ENCODE measurements around the gene GFM2.
"Not testable (repeated sequence)": the region's sequence is repeated elsewhere in the genome, so short reads cannot be mapped to it uniquely, and the experiment has no call there.

GFM2 gene

GRCh38 chr5:74766849-74767578 lies at the start of gene GFM2, which contains the start of gene NSA2:
Gene GFM2, minus strand, starts transcription at chr5:74767117. Its CDS starts 3,375 bp downstream, at chr5:74763742.
Gene NSA2, plus strand, starts transcription at chr5:74767249. Its CDS starts 112 bp downstream, at chr5:74767361.
- DNase-seq: peak; percentile 97

DNA sequence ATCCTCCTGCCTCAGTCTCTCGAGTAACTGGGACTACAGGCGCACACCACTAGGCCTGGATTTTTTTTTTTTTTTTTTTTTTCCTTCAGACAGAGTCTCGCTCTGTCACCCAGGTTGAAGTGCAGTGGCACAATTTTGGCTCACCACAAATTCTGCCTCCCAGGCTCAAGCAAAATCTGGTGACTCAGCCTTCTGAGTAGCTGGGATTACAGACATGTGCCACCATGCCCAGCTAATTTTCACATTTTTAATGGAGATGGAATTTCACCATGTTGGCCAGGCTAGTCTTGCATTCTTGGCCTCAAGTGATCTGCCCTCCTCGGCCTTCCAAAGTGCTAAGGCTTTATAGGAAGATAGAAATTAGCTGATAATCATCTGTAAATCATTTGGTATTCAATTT lies 44.0 kb upstream of the GFM2 start:
- DNase-seq: no peak

- DNase-seq: no peak
Measured at GRCh38 chr5:74801941-74802340, 35.0 kb upstream of the GFM2 start.

- no peak for DNase-seq
Measured at GRCh38 chr5:74801197-74801596, 34.3 kb upstream of the GFM2 start.

GRCh38 chr5:74798977-74799911 lies 32.3 kb upstream of the GFM2 start:
- DNase-seq: no peak

DNA sequence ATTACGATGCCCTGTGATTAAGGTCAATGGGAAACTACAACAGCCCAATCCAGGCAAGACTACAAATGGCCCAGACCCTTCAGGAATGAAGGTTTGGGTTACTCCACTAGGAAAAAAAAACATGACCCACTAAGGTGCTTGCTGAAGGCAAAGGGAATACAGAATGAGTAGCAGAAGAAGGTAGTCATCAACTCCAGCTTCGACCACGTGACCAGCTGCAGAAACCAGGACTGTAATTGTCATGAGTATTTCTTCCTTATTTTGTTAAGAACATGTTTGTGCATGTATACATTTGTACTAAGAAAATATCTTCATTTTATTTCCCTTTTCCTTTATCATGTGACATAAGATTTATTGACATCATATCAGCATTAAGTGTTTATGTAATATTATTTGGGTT lies 24.8 kb upstream of the GFM2 start:
- not testable (repeated sequence) for DNase-seq

DNA sequence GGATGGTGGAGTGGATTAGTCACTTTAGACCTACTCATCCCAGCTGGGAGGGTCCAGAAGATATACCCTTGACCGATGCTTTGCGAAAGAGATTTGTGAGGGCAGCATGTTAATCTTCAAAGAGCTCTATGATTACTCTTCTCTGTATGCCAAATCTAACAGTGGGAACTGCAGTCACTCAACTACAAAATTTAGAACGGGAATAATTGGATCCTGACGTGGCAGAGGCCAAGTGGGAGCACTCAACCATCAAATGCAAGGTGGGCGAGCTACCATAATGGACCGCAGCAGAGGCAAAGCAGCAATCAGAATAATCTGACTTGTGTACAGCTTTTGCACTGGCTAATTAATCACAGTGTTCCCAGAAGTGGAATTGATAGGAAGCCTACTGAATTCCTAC lies 20.5 kb upstream of the GFM2 start:
- DNase-seq: no peak

DNA sequence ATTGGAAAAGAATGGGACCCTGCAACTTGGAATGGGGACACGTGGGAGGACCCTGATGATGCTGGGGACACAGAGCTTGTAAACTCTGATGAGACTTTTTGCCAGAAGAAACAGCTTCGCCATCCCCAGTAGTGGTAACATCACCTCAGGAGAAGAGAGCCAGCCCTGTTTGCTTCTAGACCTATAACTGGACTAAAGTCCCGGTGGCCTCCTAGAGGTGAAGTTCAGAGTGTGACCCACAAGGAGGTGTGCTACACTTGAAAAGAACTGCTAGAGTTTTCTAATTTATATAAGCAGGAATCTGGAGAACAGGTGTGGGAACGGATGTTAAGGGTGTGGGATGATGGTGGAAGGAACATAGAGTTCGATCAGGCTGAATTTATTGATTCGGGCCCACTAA lies 19.9 kb upstream of the GFM2 start:
- DNase-seq: peak; percentile 23

GRCh38 chr5:74778609-74779008 lies 11.7 kb upstream of the GFM2 start:
- no peak for DNase-seq

- no peak for DNase-seq
Measured at GRCh38 chr5:74772359-74772758, 5.4 kb upstream of the GFM2 start.

GRCh38 chr5:74767579-74767913 lies 629 bp upstream of the GFM2 start:
- peak; percentile 30 for DNase-seq

DNA sequence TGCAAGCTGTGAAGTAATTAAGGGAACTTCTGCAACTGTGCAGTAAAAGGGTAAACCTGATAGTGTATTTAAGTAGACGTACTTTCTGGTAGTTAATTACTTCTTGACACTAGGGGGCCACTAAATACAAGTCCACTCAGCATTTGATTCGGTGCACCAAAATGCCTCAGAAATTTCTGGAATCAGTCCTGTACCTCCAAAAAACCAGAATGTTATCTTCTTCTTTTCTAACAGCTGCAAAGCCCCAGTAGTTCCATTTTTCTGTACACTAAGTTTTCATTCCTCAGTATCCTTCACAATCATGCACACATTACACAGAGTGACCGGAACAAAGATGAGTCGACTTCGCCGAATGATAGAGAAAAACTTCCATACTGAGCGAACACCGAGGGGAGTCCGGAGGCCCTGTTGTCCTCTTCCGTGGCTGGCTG lies 484 bp downstream of the GFM2 start:
- DNase-seq: peak; percentile 69

- DNase-seq: no peak
Measured at GRCh38 chr5:74765929-74766328, 988 bp downstream of the GFM2 start.

DNA sequence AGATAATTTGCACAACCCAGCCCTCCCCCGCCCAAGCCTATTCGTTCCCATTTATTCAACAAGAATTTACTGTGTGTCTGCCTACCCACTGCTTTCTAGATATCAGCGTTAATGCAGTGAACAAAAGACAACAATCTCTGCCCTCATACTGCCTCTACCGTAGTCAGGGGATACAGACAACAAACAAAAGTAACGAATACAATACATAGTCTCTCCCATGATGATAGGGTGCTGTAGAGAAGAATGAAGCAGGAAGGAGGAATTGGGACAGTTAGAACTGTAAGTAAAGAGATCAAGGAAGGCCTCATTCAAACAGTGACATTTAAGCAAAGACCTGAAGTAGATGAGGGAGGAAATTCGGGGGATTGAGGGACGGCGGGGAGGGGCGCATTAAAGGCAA lies 1.7 kb downstream of the GFM2 start:
- DNase-seq: no peak

DNA sequence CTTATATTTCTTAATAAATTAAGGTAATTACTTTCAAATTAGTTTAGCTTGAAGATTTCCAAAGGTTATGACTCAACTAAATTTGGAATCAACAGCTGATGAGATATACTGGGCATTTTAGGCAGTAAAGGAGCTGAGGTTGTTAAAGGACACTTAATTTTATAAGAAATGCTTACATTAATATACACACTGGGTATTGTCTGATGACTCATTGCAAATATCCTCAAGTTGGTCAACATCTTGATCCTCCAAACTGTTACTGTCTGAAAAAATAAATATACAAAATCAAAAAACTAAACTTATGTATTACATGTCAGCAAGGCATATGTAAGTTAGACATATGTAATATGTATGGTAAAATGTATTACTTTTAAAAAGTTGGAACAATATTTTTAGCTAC lies 3.4 kb downstream of the GFM2 start:
- DNase-seq: no peak

DNA sequence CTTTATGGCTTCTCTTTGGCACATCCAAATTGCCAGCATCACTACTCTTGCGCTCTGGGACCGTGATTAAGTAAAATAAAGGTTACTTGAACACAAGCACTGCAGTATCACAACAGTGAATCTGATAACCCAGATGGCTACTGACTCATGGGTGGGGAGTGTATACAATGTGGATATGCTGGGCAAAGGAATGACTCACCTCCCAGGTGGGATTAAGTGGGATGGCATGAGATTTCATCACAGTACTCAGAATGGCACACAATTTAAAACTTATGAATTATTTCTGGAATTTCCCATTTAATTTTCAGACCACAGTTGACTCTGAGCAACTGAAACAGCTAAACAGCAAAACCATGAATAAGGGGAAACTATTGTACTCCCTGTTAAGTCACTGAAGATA lies 4.3 kb downstream of the GFM2 start:
- no peak for DNase-seq

DNA sequence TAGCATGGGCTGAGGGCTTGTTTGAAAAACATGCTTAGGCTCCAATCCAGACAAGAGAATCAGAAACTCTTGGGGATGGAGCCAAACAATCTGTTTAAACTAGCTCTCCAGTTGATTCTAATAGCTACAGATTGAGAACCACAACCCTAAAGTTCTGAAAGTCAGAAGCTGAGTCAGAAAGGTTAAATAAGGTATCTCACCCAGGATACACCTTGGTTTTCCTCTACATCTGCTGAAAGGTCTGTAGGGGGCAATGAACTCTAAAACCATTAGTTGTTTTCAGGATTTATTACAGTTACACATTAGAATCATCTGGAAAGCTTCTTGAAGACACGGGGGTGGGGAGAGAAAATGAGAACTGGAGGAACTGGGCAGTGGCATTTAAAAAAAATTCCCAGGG lies 5.7 kb downstream of the GFM2 start:
- DNase-seq: peak; percentile 37

GRCh38 chr5:74748742-74749141 lies 18.2 kb downstream of the GFM2 start:
- not testable (repeated sequence) for DNase-seq

DNA sequence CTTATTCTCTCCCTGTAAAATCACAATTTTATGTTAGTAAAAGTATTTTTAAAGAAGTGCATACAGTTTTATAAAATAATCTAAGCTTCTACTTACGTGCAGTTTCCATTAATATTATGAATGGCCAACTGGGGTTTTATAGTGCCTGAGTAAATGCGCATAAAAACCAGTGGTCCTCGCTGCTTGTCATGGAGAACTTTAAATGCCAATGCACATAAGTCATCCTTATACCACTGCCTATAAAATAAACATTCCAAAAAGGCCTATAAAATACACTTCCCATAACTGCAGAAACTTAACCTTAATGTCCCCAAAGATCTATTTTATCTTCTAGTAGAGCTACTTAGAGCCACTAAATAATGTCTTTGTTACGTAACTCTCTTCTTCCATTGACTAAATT lies 28.5 kb downstream of the GFM2 start:
- DNase-seq: no peak

DNA sequence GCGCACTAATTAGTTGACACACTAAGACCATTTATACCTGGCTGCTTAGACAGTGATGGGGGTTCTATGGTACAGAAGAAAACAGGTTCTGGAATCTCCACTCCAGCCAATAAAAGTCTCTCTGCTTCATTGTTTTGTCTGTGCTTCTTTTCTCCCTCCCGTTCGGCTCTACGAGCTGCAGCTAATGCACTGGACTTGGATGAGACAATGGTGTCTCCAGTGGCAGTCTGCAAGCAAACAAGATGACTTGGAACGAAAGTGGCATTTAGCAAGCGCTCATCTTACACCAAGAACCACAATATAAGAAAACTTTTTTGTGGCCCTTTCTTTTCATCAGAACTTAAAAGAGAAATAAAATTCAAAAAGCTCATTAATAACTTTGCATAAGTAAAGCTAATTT lies 30.2 kb downstream of the GFM2 start:
- no peak for DNase-seq

DNA sequence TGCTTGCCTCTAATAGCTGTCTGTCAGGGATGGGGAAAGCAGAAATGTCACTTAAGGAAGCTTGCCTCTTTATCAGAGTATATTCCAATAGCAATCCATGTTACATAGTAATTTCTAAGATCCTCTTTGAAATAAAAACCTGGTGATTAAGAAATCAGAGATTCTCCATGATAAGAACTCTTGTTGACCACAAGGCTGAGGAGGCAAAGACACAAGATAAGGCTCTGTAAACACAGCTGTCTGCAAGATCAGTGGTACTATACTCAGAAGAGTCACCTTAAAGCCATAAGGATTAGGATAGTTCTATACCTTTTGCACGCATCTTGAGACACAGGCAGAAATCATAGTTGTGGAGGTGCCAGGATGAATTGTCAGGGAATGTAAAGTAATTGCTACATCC lies 41.6 kb downstream of the GFM2 start:
- no peak for DNase-seq

- no peak for DNase-seq
Measured at GRCh38 chr5:74722271-74722670, 44.6 kb downstream of the GFM2 start.

DNA sequence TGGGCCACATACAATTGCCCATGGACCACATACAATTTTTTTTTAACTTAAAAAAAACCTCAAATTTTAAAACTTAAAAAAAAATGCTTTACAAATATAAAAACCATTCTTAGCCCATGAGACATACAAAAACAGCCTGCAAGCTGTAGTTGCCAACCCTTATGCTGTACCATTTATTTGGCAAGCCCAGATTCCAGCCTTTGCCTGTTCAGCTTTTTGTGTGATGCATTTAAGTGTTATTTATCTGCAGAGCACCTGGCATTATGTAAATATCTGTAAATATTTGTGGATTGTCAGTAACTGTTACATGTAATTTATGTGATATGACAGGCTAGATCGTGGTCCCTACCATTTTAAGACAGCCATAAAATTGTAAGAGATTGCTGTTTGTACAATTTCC lies 49.3 kb downstream of the GFM2 start:
- DNase-seq: no peak

DNA sequence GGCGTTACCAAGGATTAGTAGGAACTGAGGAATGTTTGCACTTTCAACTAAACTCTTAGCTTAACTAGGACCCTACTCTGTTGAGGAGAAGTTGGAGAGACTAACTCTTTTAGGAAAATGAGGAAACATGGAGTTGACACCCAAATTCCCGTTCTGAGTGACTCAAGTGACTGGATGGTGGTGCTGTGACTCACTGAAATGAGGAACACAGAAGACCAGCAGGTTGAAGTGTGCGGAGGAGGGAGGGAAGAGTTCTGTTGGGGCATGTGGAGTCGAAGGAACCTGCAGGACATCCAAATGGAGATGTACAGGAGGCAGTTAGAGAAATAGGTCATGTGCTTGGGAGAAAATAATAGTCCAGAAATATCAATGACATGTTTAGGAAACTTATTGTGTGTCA lies 73.7 kb downstream of the GFM2 start:
- no peak for DNase-seq
